Lung (tissue), 12 donors: ENCODE results near the gene MUCL3. TPM values are rescaled to one million over a fixed set of nuclear protein-coding genes. Genes with fewer than 3 reads are reported as not detected.

Experiments
- ATAC-seq: fragments of 200-7000 bp; cut with Tn5 transposase; one replicate; pipeline ENCODE4 v1.9.1; 2020; ENCODE audit warnings: moderate number of reproducible peaks; ENCODE audit not compliant: insufficient read depth, low FRiP score
- DNase-seq, 3 donors: peaks; one replicate each; pipeline ENCODE4 v3.0.0-alpha.2; 2013 to 2017
- H3K27ac ChIP-seq, 2 donors: one replicate each; pipeline ENCODE4 v1.5.1; 2013; ENCODE audit warnings: mild to moderate bottlenecking in 2 of 2, moderate library complexity in 2 of 2, control low read depth in 1 of 2, inconsistent platforms in 1 of 2, low read depth in 1 of 2, low read length in 1 of 2
- H3K27me3 ChIP-seq, 3 donors: one replicate each; pipeline ENCODE4 v1.5.1; 2013; ENCODE audit warnings: low read length in 2 of 3; ENCODE audit not compliant: control insufficient read depth in 3 of 3, insufficient read depth in 3 of 3
- H3K36me3 ChIP-seq, 4 donors: one replicate each; pipeline ENCODE4 v1.5.1; 2013; ENCODE audit warnings: low read length in 4 of 4, mild to moderate bottlenecking in 1 of 4, moderate library complexity in 1 of 4; ENCODE audit not compliant: control insufficient read depth in 4 of 4, insufficient read depth in 4 of 4
- H3K4me1 ChIP-seq, 5 donors: one replicate each; pipeline ENCODE4 v1.5.1; 2013; ENCODE audit warnings: low read length in 5 of 5, mild to moderate bottlenecking in 2 of 5, moderate library complexity in 1 of 5; ENCODE audit not compliant: control insufficient read depth in 5 of 5, insufficient read depth in 5 of 5
- H3K4me3 ChIP-seq: one replicate; pipeline ENCODE4 v1.5.1; 2013; ENCODE audit warnings: mild to moderate bottlenecking, control low read depth, moderate library complexity
- H3K9ac ChIP-seq, 2 donors: one replicate each; pipeline ENCODE4 v1.5.1; 2013; ENCODE audit warnings: low read length in 2 of 2, control low read depth in 1 of 2; ENCODE audit not compliant: insufficient read depth in 1 of 2
- H3K9me3 ChIP-seq, 4 donors: one replicate each; pipeline ENCODE4 v1.5.1; 2013; ENCODE audit warnings: low read length in 3 of 4, mild to moderate bottlenecking in 1 of 4, moderate library complexity in 1 of 4; ENCODE audit not compliant: control insufficient read depth in 4 of 4, insufficient read depth in 3 of 4
- CTCF ChIP-seq: IDR thresholded peaks from 2 replicates; pipeline ENCODE4 v1.5.1; 2012; ENCODE audit warnings: mild to moderate bottlenecking; ENCODE audit errors: control extremely low read depth, extremely low read depth
- WGBS, 2 donors: extraction: QIAGEN DNeasy Blood & Tissue Kit; methylation state at CpG; one replicate each; pipeline ENCODE4 v1.1.7; 2013; 5-methylcytosine and 5-hydroxymethylcytosine counted together
- polyA plus RNA-seq, 2 donors: library from polyadenylated mRNA; stranded (reverse); fragments of 200-250 nt; gene quantifications; one replicate each; pipeline ENCODE4 v1.2.1, GENCODE V29; 2013
- total RNA-seq, 2 donors: library from RNA; depleted of rRNA in 1 of 2; stranded (reverse); fragments of >200 nt in 1 of 2; gene quantifications; one replicate each; pipeline ENCODE4 v1.2.1, GENCODE V29; 2014 to 2021
- donor health status: control.
- donor health status: control.
- donor health status: Bipolar disorder and iron deficiency.
- donor health status: healthy.
- donor health status: DM: yes; HTN: yes; CAD: no.

The MUCL3 gene
- total and polyA plus RNA-seq, 4 donors = 0.47 to 6.4 (median 2.0) TPM

GRCh38 chr6:30937265-30937664 is 3.5 kb upstream of the MUCL3 start:
- H3K27ac ChIP-seq = peak overlapping the region in 1 of 2 donors; percentile 37
- H3K36me3 ChIP-seq = no peaks in the 10 kb centered on the region
- H3K9me3 ChIP-seq = no peaks in the 10 kb centered on the region
- no peak overlapping the region for H3K9ac ChIP-seq
- 67 to 81% methylated on average over 6 of the region's 6 CpGs for WGBS, 2 donors
- H3K4me3 ChIP-seq = peak overlapping the region; percentile 22
- no peak for TF ChIP-seq CTCF
- no peaks in the 10 kb centered on the region for H3K27me3 ChIP-seq
- ATAC-seq (peak; percentile 19), DNase-seq (peak in 1 of 3 donors; percentile 40)
- peaks cover 0 to 16% (median 0%) of the 10 kb centered on the region in 5 donors for H3K4me1 ChIP-seq

- WGBS, 2 donors = 45 to 67% methylated on average over 4 of the region's 4 CpGs
- H3K9me3 ChIP-seq = no peaks in the 10 kb centered on the region
- H3K4me1 ChIP-seq = peaks cover 0 to 16% (median 0%) of the 10 kb centered on the region in 5 donors
- no peaks in the 10 kb centered on the region for H3K36me3 ChIP-seq
- no peak overlapping the region for H3K27ac ChIP-seq
- ATAC-seq (no peak), DNase-seq (no peak)
- H3K27me3 ChIP-seq = no peaks in the 10 kb centered on the region
- TF ChIP-seq CTCF = no peak
- no peak overlapping the region for H3K4me3 ChIP-seq
- H3K9ac ChIP-seq = no peak overlapping the region
These were observed 2.0 kb upstream of the MUCL3 start for GRCh38 chr6:30938730-30939129.

GRCh38 chr6:30939473-30939872 is 1.3 kb upstream of the MUCL3 start:
- no peaks in the 10 kb centered on the region for H3K36me3 ChIP-seq
- no peak overlapping the region for H3K4me3 ChIP-seq
- no peak for ATAC-seq
- 62 to 70% methylated on average over 3 of the region's 3 CpGs for WGBS, 2 donors
- TF ChIP-seq CTCF = no peak
- no peak overlapping the region for H3K9ac ChIP-seq
- no peaks in the 10 kb centered on the region for H3K9me3 ChIP-seq
- no peak overlapping the region for H3K27ac ChIP-seq
- H3K27me3 ChIP-seq = no peaks in the 10 kb centered on the region
- H3K4me1 ChIP-seq = peaks cover 0 to 14% (median 0%) of the 10 kb centered on the region in 5 donors
- no peak for DNase-seq
